ENCODE results near the gene LPP.

The LPP gene

GRCh38 chr3:188402229-188402628, 248.3 kb downstream of the LPP start:
- no peaks in the 10 kb centered on the region for H3K79me2 ChIP-seq (ENCODE audit: insufficient read depth, low read length)

GRCh38 chr3:188403404-188403803, 249.4 kb downstream of the LPP start:
- no peak overlapping the region for H3K9ac ChIP-seq (ENCODE audit: low read depth, low read length)
- no peak overlapping the region for H3K4me3 ChIP-seq (ENCODE audit: low read depth in 1 of 2, low read length in 2 of 2)
- DNase-seq (no peak), ATAC-seq (ENCODE audit: insufficient read depth, low read depth) (peak; percentile 71)
- H3K27ac ChIP-seq (ENCODE audit: low read length) = peak overlapping the region; percentile 38
- H3K36me3 ChIP-seq (ENCODE audit: insufficient read depth, low read length) = peaks cover 19% of the 10 kb centered on the region
- H3K9me3 ChIP-seq (ENCODE audit: insufficient read depth, low read length, severe bottlenecking) = no peaks in the 10 kb centered on the region
- no peak overlapping the region for H2AFZ ChIP-seq (ENCODE audit: low read depth, low read length)
- no peaks in the 10 kb centered on the region for H4K20me1 ChIP-seq (ENCODE audit: insufficient read depth, low read length)
- no peak for TF ChIP-seq EZH2 (IDR thresholded peaks at IDR 0.05; ENCODE audit: borderline replicate concordance, low read depth, low read length, severe bottlenecking)
- TF ChIP-seq CTCF (IDR thresholded peaks at IDR 0.05; ENCODE audit: borderline replicate concordance, extremely low read depth, low read length, poor library complexity, severe bottlenecking) = no peak
- H3K4me2 ChIP-seq (ENCODE audit: insufficient read depth, low read length) = peak overlapping the region; percentile 18; the same call in 1 of the 2 replicates
- H3K79me2 ChIP-seq (ENCODE audit: insufficient read depth, low read length) = no peaks in the 10 kb centered on the region
- peaks cover 19% of the 10 kb centered on the region for H3K4me1 ChIP-seq (ENCODE audit: insufficient read depth, low read length)
- no peaks in the 10 kb centered on the region for H3K27me3 ChIP-seq (ENCODE audit: insufficient read depth, low read length, poor library complexity)

More at GRCh38 chr3:188402229-188402628, 248.3 kb downstream of the LPP start:
- TF ChIP-seq EZH2 (IDR thresholded peaks at IDR 0.05; ENCODE audit: borderline replicate concordance, low read depth, low read length, severe bottlenecking) (no peak), CTCF (IDR thresholded peaks at IDR 0.05; ENCODE audit: borderline replicate concordance, extremely low read depth, low read length, poor library complexity, severe bottlenecking) (no peak)
- Histone ChIP-seq H3K9ac (ENCODE audit: low read depth, low read length) (no peak overlapping the region), H3K4me2 (ENCODE audit: insufficient read depth, low read length) (no peak overlapping the region), H3K36me3 (ENCODE audit: insufficient read depth, low read length) (peaks cover 13% of the 10 kb centered on the region), H4K20me1 (ENCODE audit: insufficient read depth, low read length) (no peaks in the 10 kb centered on the region), H3K4me3 (ENCODE audit: low read depth in 1 of 2, low read length in 2 of 2) (no peak overlapping the region), H3K4me1 (ENCODE audit: insufficient read depth, low read length) (peaks cover 19% of the 10 kb centered on the region), H2AFZ (ENCODE audit: low read depth, low read length) (no peak overlapping the region), H3K27me3 (ENCODE audit: insufficient read depth, low read length, poor library complexity) (no peaks in the 10 kb centered on the region), H3K9me3 (ENCODE audit: insufficient read depth, low read length, severe bottlenecking) (no peaks in the 10 kb centered on the region), H3K27ac (ENCODE audit: low read length) (no peak overlapping the region)
- no peak for DNase-seq
- no peak for ATAC-seq (ENCODE audit: insufficient read depth, low read depth)

- TF ChIP-seq CTCF (IDR thresholded peaks at IDR 0.05; ENCODE audit: borderline replicate concordance, extremely low read depth, low read length, poor library complexity, severe bottlenecking) = peak; percentile 32
- TF ChIP-seq EZH2 (IDR thresholded peaks at IDR 0.05; ENCODE audit: borderline replicate concordance, low read depth, low read length, severe bottlenecking) = no peak
- H3K27me3 ChIP-seq (ENCODE audit: insufficient read depth, low read length, poor library complexity) = no peaks in the 10 kb centered on the region
- no peak overlapping the region for H3K4me2 ChIP-seq (ENCODE audit: insufficient read depth, low read length)
- DNase-seq = no peak
- no peaks in the 10 kb centered on the region for H4K20me1 ChIP-seq (ENCODE audit: insufficient read depth, low read length)
- no peaks in the 10 kb centered on the region for H3K79me2 ChIP-seq (ENCODE audit: insufficient read depth, low read length)
- peaks cover 19% of the 10 kb centered on the region for H3K4me1 ChIP-seq (ENCODE audit: insufficient read depth, low read length)
- no peak overlapping the region for H3K9ac ChIP-seq (ENCODE audit: low read depth, low read length)
- H2AFZ ChIP-seq (ENCODE audit: low read depth, low read length) = no peak overlapping the region
- no peak overlapping the region for H3K4me3 ChIP-seq (ENCODE audit: low read depth in 1 of 2, low read length in 2 of 2)
- no peak overlapping the region for H3K27ac ChIP-seq (ENCODE audit: low read length)
- ATAC-seq (ENCODE audit: insufficient read depth, low read depth) = no peak
- H3K9me3 ChIP-seq (ENCODE audit: insufficient read depth, low read length, severe bottlenecking) = no peaks in the 10 kb centered on the region
- H3K36me3 ChIP-seq (ENCODE audit: insufficient read depth, low read length) = peaks cover 19% of the 10 kb centered on the region
These were observed 250.2 kb downstream of the LPP start for GRCh38 chr3:188404124-188404523.

- peaks cover 19% of the 10 kb centered on the region for H3K4me1 ChIP-seq (ENCODE audit: insufficient read depth, low read length)
- no peak overlapping the region for H2AFZ ChIP-seq (ENCODE audit: low read depth, low read length)
- no peak overlapping the region for H3K27ac ChIP-seq (ENCODE audit: low read length)
- no peaks in the 10 kb centered on the region for H3K27me3 ChIP-seq (ENCODE audit: insufficient read depth, low read length, poor library complexity)
- H3K4me2 ChIP-seq (ENCODE audit: insufficient read depth, low read length) = no peak overlapping the region
- no peaks in the 10 kb centered on the region for H4K20me1 ChIP-seq (ENCODE audit: insufficient read depth, low read length)
- no peaks in the 10 kb centered on the region for H3K79me2 ChIP-seq (ENCODE audit: insufficient read depth, low read length)
- no peak overlapping the region for H3K9ac ChIP-seq (ENCODE audit: low read depth, low read length)
- DNase-seq (no peak), ATAC-seq (ENCODE audit: insufficient read depth, low read depth) (no peak)
- peaks cover 19% of the 10 kb centered on the region for H3K36me3 ChIP-seq (ENCODE audit: insufficient read depth, low read length)
- no peaks in the 10 kb centered on the region for H3K9me3 ChIP-seq (ENCODE audit: insufficient read depth, low read length, severe bottlenecking)
- H3K4me3 ChIP-seq (ENCODE audit: low read depth in 1 of 2, low read length in 2 of 2) = no peak overlapping the region
- TF ChIP-seq CTCF (IDR thresholded peaks at IDR 0.05; ENCODE audit: borderline replicate concordance, extremely low read depth, low read length, poor library complexity, severe bottlenecking) = no peak
- TF ChIP-seq EZH2 (IDR thresholded peaks at IDR 0.05; ENCODE audit: borderline replicate concordance, low read depth, low read length, severe bottlenecking) = no peak
These were observed 250.7 kb downstream of the LPP start for GRCh38 chr3:188404701-188405100.

All from DND-41 (cell line).